HTERT RPE-1 (cell line): ENCODE data around the gene TRIM3.

Source experiments
- in situ Hi-C: fragments of 300-500 bp; cut with MboI; formaldehyde crosslinking; loops from 4 replicates; pipeline ENCODE4 v1.14.3; 2020; ENCODE audit warnings: low sequenced_read_pairs

TRIM3 gene

DNA sequence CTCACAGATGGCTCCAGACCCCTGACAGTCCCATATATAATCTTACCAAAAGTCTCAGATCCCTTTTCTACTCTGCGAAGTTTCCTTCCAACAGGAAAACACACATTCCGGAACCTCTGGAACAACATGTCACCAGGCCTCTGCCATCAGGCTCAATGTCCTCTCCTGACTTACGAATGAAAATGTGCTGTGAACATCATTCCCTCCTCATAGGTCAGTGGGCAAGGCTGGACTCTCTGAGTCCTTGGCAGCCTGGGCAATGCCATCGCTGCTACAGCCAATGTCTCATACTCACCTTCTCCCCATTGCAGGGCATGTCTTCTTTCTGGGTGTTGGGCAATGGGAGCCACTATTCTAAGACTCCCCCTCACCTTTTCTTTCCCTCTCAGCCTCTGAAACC lies 31.3 kb downstream of the TRIM3 start:
- in situ Hi-C loops, result no loop called here

DNA sequence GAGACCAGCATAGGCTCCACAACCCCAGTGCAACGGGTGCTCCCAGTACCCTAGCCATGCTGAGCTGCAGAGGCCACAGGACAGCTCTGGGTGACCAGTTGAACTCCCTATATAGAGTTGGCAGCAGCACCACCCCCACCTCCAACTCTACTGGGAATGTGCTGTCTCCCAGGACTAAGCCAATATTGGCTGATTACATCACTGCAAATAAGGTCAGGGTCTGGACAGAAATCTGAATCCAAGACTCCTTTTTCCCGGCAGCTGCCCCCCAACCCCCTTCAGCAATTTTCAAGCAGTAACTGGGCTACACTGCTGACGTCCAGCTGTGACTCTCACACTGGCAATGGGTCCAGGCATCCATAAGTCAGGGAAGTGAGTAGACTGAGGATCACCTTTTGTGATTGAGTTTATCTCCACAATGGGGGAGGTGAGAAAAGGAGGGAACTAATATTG lies 32.8 kb downstream of the TRIM3 start, which contains the start of gene HPX:
Gene HPX (minus strand): TSS at position 82 of the 453 bp plus-strand sequence. CDS start 24 bp downstream, at position 58.
- in situ Hi-C loops, result no loop called here

DNA sequence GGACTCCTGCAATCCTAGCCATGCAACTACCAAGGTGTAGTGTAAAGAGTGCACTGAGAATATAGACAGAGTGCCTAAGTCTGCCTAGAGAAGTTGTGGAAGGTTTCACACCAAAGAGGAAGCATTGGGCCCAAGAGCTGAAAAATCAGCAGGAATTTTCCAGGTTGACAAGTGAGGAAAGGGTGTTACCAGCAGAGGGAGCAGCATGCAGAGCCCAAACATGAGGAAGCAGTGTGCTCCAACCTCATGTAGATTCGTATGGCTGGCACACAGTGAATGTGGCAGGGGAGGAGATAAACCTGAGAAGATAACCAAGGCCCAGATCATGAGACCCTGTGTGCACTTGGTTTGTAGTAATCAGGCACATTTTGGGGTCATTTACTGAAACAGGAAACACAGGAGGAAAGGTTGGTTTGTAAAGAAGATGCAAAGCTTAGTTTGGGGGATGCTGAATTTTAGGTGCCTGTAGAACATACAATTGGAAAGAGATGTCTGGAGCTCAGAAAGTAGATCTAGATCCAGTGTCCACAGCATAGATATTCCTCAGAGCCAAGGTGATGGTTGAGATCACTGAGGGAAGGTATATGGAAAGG lies 34.7 kb downstream of the TRIM3 start:
- in situ Hi-C loops, result no loop called here

DNA sequence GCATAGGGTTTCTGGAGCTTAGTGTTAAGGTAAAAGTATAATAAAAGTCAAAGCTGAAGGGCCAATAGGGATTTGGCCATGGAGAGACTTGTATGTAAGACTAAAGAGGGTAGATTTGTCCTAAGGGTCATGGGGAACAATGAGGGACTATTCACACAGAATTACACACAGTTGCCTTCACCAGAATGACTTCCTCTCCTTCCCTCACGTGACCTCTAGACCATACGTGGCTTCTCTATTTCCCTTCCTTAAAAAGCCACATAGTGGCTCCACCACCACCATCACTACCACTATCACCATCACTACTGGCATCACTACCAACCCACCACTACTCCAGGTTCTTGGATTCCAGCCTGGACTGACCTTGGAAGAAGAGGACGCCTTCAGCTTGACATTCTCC lies 35.7 kb downstream of the TRIM3 start:
- in situ Hi-C loops, result no loop called here

DNA sequence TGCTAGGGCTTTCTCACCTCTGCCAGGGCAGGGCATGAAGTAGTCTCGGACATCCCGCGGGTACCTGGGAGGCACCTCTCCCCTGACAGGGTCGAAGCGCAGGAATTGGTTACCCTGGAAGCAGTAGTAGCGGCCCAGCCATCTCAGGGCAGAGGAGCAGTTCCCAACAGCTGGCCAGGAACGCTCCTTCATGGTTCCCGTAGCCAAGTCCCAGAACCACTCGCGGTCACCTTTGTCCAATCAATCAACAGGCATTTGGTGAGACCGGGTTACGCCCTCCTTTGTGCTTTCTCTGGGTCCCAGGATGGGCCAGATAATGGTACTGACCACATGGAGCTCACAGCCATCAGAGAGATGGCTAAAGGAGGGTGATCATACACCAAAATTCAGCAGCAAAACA lies 36.3 kb downstream of the TRIM3 start:
- in situ Hi-C loops, result no loop called here

DNA sequence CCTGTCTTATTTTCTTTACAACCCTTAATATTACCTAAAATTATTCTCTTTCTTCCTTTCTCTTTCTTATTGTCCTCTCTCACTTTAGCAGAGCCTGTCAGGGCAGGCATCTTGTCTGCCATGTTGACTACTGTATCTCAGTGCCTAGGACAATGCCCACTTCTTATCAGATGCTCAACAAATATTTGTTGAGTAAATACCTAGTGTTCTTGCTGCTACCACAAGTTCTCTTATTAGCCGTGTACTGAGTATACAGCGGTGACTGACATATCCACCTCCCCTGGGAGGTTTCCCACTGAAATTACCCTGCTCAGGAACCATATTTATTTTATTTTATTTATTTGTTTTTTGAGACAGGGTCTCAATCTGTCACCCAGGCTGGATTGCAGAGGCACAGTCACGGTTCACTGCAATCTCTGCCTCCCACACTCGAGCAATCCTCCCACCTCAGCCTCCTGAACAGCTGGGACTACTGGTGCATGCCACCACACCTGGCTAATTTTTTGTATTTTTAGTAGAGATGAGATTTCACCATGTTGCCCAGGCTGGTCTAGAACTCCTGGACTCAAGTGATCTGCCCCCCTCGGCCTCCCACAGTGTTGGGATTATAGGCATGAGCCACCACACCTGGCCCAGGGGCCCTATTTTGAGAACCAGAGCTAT lies 39.6 kb downstream of the TRIM3 start:
- in situ Hi-C loops, result no loop called here

DNA sequence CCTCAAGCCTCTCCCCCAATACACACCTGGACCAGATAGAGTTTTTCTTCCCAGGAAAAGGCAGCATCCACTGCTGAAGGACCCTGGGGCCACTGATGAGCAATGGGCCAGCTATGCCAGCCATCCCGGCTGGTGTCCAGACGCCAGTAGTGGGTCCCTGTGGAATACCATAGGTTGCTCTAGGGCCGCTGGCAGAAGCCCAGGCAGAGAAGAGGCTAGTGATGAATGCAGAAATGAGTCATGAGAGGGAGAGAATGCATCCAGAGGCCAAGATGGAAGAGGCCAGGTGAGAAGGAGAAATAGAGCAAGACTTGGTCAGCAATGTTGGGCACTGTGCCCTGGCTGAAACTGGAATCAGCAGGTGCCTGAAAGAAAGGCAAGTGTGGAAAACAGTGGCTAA lies 41.9 kb downstream of the TRIM3 start:
- in situ Hi-C loops, result no loop called here

DNA sequence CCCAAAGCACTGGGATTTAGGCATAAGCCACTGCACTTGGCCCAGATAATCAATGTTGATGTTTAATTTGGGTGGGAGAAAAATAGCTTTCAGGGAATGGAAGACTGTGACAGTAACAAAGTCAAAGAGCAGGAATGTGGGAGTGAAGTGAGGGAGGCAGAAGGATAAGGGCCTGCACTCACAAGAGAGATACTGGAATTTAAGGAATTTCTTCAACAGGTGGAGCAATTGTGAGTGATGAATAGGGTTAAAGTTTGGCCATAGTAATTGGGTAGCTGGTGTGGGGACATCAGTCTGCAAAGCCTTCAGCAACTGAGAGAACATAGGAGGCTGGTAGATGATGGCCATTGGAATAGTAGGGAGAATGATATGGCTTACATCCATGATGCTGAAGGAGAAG lies 46.2 kb downstream of the TRIM3 start:
- in situ Hi-C loops, result no loop called here

DNA sequence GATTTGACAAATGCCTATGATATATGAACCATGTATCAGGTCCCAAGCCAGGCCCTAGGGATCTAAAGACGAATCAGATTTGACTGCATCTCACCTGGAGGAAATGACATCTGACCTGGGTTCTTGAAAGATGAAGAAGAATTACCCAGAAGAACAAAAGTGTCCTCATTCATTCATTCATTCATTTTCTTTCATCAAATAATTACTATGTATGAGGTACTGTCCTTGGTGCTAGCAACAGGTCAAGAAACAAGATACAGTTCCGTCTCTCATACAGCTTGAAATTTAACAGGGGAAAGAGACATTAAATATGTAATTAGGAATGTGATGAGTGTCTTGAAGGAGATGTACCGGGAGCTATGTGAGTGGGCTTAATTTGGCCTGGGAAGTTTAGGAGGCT lies 53.1 kb downstream of the TRIM3 start:
- in situ Hi-C loops, result no loop called here

DNA sequence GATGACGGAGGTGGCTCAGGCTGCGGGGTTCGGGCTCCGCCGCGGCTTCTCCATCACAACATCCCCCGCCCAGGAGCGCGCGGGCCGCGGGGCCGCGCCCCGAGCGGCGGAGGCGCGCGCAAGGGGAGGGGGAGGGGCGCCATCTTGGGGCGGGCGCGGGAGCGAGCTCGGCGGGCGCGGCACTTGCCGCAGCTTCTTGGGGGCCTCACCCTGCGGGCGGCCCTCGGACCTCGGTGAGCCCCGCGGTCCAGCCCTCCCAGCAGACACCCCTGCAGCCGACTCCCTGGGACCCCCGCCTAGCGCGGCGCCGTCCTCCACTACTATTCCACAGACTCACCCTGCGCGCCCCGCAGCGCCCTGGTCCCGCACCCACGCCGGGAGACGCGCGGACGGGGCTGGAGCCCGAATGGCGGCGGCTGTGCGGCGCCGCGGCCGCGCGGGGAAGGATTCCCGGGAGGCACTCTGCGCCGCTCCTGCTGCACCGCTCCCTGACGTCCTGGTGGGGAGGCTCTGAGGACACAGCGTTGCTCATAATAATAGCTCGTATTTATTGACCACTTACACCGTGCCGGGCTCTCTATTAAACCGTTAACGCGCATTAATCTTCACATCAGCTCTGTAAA lies 54.6 kb downstream of the TRIM3 start, which contains the start of gene APBB1:
Gene APBB1 (minus strand): TSS at position 86 of the 623 bp plus-strand sequence. CDS start 7,747 bp downstream, outside the sequence.
- in situ Hi-C loops, result no loop called here

DNA sequence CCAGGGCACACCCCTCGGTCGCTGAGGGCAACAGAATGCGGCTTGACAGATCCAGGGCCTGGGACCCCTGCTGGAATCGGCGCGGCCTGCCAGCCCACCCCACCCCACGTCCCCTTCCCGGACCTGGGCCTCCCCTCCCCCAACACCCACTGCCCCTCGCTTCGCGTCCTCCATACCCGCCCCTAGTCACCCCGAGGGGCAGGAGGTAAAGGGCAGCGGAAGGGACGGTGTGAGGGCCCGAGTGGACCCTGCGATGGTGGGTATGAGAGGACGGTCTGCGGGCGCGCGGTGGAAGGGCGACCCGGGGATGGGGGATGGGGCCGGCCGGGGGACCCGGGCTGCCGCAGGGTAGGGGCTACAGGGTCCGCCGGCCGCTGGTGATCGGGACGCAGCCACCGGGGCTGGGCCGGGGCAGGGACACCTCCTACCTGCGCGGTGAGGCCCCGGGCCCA lies 55.2 kb downstream of the TRIM3 start:
- in situ Hi-C loops, result no loop called here

DNA sequence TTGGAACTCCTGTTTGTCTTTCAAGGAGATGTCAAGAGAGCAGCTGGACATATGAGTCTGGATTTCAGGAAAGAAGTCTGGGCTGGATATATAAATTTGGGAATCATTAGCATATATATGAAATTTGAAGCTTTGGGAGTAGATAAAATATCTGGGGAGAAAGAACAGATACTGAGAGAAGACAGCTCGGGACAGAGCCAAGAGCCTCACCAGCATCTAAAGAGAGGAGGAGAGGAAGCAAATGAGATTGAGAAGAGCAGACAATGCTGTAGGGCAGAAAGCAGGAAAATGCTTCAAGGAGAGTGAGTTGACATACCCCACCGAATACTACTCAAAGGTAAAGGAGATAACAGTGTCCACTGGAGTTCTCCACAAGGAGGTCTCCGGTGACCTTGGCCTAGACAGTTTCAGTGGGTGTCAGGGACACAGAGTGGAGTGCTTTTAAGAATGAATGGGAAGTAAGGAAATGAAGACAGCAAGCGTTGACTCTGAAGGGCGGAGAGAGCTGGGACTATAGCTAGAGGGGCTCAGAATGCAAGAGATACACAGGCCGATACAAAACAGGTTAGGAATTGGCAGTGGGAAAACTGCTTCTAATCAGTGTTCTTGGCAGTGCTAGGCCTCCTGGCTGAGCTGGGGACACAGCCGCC lies 55.7 kb downstream of the TRIM3 start:
- in situ Hi-C loops, result no loop called here

DNA sequence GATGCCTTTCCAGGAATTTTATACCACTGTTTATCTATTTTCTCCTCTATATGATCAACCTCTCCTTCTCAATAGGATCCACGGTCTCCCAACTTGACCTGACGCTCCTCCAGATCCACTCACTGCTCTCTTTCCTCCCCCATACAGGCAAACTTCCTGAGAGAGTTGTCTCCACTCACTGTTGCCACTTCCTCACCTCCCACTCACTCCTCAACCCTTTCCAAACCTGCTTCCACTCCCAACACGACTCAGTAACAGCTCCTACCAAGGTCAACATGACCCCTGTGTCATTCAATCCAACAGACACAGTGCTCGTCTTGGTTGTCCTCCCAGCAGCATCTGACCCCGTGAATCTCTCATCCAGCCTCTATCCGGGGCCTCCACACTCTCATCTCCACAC lies 57.9 kb downstream of the TRIM3 start:
- in situ Hi-C loops, result no loop called here

DNA sequence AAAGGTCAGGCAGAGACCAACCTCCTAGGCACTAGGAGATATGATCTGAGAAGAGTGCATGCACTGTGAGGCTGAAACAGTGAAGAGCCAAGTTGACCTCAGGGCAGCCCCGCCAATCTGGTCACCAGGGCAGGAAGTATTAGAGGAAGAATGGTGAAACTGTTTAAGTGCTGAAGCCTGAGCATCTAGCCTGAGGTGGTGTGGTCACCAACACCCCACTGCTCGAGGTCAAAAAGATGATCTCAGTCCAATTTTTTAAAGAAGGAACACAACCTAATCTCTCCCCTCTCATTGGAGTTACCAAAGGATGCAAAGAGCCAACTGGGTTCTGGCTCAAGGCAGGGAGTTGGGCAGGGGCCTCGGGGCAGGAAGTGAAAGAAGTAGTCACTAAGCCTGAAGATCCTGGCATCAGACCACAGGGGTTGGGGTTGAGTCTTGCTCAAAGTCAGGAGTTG lies 58.8 kb downstream of the TRIM3 start:
- in situ Hi-C loops, result no loop called here

DNA sequence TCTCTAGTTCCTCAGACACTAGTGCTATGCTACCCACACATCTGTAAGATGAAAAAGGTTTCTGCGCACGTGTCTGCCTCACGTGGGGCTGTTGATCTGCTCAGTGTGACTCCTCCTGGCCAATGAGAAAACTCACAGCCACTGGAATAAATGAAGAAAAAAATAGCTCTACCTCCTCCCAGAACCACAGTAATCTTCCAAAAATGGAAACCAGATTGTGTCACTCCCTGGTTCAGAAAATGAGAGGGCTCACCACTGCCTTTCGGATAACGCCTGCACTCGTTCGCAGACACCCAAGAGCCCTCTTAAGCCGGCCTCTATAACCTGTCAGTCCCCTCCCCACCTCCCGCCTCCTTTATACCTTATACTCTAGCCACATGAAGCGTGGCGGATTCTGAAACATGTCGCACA lies 59.9 kb downstream of the TRIM3 start:
- in situ Hi-C loops, result no loop called here

DNA sequence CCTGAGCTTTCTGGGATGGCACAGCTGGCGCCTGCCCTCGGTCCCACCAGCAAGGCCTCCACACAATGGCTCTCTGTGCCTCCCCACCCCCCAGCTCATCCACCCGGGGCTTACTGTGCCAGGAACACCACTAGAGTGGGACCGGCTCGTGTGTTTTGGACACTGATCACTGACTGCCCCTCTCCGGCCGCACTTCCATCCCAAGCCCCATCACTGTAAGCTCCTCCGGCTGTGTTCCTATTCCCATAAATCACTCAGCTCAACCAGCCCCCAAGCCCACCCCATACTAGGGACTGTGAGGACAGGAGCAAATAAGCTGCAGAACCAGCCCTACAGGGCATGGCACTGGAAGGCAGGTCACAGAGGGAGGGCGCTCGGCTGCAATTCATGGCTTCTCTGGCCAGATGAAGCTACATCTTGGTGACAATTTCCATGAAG lies 62.1 kb downstream of the TRIM3 start:
- in situ Hi-C loops, result no loop called here

DNA sequence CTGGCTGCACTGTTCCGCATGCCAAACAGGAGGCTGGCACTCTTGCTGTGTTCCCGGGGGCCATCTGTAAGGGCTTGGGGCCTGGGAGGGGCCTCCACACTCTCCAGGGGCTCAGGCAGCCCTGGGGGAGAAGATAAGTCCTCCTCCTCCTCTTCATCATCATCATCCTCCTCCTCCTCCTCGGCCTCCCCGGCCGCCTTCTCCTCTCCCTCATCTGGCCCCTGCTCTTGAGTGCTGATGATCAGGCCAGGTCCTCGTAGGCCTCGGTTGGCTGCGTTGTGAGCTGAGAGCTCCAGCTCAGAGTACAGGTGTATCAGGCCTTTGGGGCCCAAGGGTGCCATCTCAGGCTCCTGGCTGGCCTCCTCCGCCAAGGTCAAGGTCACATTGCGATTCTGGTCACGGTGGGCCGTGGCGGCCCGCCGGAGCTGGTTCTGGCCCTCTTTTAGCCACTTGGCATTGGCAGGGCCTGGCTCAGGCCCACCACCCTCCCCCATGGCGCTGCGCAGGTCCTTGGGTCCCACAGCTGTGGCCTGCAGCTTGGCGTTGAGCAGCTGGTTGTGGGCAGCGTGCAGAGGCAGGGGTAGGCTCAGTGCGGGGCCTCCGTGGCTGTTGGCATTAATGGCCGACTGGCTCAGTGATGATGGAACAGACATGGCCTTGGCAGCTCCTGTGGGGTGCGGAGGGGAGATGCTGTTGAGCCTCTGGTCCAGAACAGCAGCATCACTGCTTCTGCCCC lies 62.9 kb downstream of the TRIM3 start:
- in situ Hi-C loops, result no loop called here

DNA sequence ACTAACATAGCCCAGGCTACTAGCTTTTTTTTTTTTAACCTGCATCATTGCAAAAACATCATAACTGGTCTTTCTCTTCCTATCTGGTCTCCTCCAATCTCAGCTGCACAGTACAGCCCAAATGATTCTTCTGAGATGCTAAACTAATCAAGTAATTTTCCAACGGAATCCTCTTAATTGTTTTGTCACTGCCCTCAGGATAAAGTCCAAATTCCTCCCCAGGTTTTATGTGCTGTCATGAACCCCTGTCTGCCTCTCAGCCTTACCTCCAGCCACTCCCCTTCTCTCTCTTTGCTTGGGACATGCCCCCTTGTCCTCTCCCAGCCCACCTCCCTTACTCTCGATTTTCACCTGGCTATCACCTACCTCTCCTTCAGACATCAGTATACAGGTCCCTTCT lies 67.4 kb downstream of the TRIM3 start:
- in situ Hi-C loops, result no loop called here

DNA sequence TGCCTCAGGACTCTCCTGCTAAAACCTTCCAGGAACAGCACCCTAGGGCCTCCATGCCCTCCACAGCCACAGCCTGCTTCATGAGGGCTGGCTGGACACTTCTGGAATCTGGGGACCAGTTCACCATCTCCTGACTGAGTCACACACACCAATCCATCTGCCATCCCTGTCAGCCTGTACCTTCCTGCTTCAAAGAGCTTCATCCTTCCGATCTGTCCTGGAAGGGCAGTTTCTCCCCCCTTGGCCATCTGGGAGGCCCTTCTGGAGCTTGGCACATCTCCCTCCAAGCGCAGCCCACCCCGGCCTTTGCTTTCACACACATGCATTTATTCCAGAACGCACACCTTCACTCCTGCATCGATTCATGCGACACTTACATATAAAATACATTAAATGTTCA lies 67.9 kb downstream of the TRIM3 start:
- in situ Hi-C loops, result no loop called here

DNA sequence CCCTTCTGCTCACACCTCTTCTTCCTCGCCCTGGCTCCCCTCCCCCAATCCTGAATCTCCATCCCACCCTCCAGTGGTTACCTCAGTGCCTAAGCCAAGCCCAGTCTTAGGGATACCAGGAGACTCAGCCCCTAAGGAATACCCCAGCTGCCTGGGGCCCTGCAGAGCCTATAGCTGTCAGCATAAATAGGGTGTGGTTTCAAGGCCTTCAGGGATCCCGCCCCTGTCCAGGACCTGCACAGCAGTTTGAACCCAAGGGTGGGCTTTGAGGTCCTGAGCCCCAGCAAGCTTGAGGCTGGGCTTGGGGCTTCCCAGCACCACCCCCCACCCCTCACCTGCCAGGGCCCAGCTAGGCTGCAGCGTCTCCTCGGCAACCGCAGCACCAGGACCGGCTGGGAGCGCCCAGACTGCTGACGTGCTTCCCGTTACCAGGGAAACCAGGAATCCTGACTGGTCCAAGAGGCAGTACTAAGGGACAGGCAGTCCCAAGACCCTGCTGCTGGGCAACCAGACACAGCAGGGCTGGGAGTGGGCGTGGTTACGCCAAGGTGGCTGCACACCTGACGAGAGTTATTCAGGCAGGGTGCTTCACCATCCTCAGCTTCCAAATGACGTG lies 68.6 kb downstream of the TRIM3 start:
- in situ Hi-C loops, result no loop called here
